HG03135 (cell line): Measurements from ENCODE around the gene CCND3.

Source experiments
- ATAC-seq: cut with Tn5 transposase; IDR thresholded peaks from one replicate; pipeline ENCODE4 v1.9.1; 2021; ENCODE audit warnings: mild to moderate bottlenecking, moderate library complexity; ENCODE audit not compliant: unreplicated experiment

Gene CCND3

DNA sequence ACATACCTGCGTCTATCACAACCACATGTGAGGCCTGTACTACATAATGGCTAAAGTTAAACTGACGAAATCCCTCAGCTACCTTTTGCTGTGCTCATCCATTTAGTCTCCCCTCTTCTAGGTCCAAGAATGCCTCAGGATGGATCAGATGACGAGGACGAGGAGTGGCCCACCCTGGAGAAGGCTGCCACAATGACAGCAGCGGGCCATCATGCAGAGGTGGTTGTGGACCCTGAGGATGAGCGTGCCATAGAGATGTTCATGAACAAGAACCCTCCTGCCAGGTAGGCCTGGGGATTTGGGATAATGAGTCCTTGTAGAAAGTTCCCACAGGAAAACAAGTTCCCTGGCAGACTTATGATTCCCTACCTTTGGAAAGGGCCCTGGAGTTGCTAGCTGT lies 14.4 kb downstream of the CCND3 start:
- no peak for ATAC-seq

DNA sequence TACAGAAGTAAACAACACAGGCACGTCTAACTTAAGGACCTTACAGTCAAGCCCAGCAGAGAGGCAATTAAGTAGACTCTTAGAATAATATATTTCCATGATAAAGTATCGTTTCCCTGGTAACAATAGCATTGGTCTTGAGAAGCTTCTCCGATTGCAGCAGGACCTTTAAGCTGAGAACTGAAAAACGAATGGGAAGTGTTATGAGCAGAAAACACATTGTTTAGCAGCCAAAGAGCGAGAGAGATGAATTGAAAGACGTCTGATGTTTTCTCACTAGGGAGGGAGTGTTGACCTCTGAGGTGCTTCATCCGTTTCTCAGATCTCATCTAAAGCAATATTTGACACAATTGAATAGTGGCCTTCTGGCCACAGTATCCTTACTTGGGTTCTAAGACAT lies 19.5 kb downstream of the CCND3 start:
- no peak for ATAC-seq

DNA sequence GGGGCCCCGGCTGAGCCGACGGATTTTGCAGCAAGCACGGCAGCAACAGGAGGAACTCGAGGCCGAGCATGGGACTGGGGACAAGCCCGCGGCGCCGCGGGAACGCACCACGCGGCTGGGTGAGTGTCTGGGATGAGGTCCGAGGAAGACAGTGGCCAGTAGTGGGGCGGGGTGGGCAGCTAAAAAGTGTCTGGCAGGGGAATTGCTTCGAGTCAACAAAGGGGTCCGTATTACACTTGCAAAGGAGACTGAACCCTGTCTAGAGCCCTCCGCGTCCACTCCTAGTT lies 20.0 kb downstream of the CCND3 start:
- ATAC-seq: no peak

DNA sequence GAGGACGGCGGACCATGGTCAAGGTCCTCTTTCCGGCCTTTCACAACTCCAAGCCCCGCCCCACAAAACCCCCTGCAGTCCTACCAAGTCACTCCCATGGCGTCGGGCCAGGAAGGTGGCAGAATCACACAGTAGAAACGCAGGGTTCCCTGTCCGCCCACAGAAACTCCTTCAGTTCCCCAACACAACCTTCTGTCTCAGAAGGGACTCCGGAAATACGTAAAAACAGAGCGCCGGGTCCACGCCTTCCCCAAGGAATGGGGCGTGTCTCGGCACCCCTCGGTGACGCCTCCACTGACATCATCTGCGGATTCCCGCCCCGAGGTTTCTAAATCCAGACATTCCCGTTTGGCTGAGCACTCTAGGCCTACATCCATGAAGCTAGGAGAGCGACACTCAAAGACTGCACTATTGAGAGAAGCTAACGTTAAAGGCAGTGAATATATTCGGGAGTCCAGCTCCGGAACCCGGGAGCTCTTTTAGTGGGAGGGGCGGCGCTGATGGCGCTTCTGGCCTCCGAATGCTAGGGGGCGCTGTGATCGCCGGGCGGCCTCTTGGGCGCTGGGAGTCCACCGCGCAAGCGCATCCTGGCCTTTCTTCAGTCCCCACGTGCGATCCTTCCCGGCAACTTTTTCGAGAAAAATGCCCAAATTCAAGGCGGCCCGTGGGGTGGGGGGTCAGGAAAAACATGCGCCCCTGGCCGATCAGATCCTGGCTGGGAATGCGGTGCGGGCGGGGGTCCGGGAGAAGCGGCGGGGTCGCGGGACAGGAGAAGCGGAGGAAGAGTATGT lies 20.5 kb downstream of the CCND3 start, which contains the start of the genes BYSL and MED20:
TSS of gene BYSL (plus strand) at position 579 of the 791 bp plus-strand sequence. CDS start at position 643, 64 bp downstream.
TSS of gene MED20 (minus strand) at position 219 of the 791 bp plus-strand sequence. CDS start at position 98, 121 bp downstream.
- peak; percentile 85 for ATAC-seq

DNA sequence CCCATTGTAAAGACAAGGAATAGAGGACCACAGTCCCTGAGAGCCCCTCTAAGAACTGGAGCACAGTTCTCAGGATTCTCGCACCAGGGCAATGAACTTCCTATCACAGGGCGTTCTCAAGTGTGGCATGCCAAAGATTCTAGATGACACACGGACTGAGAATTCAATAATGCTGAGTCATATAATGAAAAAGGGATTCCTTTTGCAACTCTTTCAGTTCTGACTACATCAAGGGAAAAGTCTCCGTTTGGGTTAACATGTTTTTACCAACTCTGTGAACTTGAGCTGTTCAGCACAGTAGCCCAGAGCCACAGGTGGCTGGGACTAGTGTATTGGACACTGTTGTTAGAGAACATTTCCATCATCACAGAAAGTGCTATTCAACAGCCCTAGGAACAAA lies 24.1 kb downstream of the CCND3 start:
- ATAC-seq: no peak

DNA sequence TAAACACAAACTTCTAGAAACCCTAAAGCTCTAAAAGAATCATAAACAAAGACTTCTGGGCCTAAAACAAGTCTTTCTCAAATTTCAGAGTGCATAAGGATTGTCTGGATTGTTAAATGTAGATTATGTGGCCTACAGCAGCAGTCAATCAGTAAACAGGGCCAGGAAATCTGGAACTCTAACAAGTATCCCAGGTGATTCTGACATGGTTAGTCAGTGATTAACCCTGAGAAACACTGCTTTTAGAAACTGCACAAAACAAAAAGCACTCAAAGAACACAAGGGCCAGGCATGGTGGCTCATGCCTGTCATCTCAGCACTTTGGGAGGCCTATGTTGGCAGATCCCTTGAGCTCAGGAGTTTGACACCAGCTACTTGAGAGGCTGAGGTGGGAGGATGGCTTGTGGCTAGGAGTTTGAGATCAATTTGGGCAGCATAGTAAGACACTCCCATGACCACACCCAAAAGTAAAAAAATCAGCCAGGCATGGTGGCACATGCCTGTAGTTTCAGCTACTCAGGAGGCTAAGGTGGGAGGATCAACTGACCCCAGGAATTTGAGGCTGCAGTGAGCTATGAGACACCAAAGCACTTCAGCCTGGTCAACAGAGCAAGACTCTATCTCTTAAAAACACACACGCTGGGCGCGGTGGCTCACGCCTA lies 26.6 kb downstream of the CCND3 start:
- no peak for ATAC-seq

DNA sequence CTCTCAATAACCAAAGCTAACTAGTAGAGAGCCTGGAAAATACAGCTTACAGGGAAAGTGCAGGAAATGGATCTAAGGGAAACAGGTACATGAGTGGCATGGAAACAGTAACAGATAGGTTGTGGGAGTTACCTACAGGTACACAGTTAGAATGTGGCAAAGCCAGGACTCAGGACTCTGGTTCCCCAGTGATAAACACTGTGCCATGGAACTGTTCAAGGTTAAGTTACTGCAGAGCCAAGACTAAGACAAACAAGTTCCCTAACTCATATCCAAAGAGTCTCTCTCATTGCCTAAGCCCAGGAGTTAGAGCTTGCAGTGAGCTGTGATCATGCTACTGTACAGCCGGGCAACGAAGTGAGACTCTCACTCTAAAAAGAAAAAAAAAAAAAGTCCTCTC lies 27.3 kb downstream of the CCND3 start:
- no peak for ATAC-seq

DNA sequence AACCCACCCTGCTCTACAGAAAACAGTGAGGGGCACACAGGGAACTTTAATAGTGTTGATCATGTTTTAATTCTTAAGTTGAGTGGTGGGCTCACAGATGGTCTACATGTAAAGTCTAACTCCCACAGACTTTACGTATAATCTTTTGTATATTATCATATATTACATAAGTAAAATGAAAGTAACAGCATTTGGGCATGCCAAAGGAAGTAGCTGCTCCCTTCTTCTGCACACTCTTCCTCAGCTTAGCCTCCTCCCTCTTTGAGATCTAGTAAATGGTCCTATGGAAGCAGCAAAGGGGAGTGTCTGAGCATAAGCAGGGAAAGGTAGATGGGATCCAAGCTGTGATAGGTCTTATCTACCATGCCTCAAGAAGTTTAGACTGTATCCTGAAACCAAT lies 31.9 kb downstream of the CCND3 start:
- ATAC-seq: no peak

DNA sequence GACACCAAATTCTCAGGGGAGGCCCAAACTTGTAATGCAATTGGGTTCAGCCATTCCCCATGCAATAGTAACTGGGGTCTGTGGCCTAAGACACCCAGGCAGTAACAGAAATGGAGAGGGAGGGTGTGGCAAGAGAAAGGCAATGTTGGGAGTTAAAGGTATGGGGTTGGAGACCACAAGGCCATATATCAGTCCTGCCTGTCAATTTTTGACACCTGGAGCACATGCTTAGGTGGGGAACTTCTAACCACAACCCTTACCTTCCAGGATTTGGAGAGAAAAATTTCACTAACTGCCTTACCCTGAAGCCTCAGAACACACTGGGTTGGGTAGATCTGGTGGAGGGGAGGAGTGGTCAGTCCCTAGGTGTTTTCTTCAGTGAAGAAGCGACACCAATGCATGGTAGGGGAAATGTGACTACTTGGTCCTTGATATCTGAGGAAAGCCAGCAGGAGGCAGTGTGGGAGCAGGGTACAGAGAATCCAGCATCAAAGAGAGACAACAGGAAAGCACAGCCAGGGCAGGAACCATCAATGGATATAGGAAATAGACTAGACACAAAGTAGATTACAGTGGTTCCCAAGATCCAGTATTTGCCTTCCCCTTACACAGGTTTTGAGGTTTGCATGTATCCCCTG lies 39.6 kb downstream of the CCND3 start:
- no peak for ATAC-seq

DNA sequence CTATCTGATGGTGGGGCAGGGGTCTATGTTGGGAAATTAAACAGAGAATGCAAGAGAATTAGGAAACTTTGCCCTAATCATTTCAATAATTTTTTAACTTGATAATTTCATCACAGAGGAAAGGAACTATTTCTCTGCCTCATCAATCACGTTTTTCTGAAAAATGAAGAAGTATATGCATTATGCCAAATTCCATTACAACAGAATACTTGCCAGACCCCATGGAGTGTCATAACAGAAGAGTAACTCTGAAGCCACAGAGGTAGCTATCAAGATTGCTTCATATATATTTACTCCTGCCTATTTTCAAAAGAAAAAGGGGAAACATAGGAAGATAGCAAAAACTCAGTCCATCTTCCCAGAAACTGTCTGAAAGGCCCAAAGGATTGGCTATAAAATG lies 40.7 kb downstream of the CCND3 start:
- ATAC-seq: no peak

DNA sequence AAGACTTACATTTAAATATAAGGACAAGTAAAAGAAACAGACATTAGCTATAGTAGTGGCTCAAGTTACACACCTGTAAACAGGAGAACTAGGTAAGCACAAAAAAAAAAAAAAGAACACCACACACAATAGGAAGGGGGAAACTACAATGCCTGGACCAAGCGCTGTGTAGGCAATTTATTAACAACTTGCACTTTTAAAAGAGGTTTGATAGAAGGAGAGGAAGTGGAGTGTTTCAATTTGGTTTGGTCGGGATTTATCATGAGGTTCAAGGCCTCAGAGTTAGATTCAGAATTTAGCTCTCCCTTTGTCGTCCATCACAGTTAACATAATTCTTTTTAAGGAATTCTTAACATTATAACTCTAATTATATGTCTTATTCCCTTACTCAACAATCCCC lies 45.3 kb downstream of the CCND3 start:
- ATAC-seq: no peak

DNA sequence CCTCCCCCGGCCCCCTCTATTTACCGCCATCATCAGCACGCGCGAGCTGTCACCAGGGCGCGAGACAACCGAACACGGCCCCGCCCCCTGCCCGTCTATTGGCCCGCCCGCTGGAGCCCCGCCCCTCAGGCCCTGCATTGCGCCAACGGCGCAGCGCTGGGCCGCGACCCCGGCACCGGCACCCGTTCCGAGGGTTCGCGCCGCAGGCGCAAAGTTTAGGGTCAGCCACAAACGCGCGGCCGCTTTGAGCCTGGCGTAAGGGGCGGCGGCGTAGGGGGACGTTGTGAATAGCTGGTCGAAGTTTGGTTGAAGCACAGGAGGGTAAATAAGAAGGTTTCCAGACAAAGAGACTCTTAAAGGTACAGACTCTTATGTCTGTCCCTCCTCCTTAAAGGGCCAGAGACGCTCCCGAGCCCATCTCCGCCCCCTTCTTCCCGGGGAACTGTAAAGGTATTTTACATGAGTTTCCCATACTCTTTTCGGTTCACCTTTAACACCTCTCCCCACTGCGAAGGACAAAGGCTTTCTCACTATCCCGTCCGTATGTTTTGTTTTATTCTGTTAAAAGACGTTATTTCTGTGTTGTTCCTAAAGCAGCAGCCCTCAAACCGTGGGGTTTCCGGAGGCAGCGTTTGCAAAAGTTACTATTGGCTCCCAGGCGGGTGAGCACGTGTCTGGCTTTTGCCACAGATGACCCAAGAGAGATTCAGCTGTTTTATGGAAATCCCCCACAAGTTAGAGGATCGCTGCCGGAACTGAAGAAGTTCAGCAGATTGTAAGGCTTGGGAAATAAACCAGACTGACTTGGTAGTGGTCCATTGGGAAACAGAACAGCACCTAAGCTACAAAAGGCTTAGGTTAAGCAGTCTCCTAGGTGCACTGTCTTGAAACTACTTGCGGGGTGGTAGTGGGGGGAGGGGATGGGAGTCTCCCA lies 46.0 kb downstream of the CCND3 start, which contains the start of gene USP49:
TSS of gene USP49 (minus strand) at position 76 of the 934 bp plus-strand sequence. CDS start 88,392 bp downstream, outside the sequence.
- ATAC-seq: peak; percentile 74

DNA sequence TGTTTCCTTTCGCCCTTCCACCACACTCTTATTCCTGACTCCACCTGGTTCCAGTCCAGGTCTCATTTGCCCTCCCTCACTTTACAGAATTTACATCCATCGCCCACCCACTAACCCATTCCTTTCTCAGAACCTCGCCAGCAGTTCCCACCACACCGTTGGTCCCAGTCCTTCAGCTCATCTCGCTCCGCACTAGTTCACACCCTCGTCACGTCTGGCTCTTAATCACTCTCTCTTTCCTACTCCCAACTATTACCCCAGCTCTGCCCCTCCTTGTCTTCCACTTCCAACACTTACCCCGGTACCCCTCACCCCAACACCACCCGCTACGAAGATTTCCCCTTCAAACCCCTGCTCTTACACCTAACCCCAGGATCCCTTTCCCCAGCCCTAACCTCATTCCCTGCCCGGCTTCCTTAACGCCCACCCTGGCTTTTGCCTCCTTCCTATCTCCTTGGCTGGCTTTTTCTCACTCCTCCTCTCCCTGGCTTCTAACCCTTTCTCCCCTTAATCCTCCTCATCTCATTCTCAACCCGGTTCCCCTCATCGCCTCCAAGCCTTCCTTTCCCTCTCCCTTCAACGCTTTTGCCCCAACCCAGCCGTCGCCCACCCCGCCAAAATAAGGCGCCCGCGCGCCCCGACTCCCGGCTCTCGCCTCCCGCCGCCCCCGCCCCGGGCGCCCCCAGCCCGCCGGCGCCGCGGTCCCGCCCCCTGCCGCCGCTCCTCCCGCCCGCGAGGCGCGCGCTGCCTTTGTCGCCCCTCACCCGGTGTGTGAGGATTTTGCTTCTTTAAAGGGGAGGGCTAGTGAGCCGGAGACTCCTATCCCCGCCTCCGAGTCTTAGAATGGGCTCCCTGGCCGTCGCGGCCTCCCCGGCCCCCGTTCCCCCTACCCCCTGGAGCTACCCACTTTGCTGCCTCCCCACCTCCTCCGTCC lies 47.0 kb downstream of the CCND3 start:
- ATAC-seq: peak; percentile 36

DNA sequence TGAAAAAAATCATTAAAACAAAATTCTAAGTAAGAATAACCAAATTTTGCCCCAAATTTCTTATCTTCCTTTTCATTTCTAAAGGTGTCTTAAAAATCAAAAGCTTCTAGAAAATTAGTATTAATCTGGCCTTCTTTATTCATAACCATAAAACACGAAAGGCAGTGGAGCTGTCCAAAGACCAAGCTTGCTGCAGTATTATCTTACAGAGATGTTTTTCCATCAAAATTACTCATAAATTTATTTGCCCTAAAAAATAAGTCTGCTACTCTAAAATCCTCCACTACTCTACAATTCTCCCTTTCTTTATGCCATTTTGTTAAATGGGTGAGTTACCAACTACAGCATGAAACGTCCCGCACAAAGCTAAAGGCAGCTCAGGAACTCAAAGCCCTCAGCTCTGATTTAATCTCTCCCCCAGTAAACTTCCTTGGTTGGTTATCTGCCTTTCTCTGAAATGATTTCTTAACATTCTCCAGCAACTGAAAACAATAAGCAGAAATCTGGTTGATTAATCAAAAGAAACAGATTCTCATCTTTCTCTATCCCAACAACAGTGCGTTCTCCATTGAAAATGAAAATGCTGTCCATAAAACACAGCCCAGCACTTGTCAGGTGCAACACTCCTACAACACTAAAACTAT lies 48.6 kb downstream of the CCND3 start:
- no peak for ATAC-seq

DNA sequence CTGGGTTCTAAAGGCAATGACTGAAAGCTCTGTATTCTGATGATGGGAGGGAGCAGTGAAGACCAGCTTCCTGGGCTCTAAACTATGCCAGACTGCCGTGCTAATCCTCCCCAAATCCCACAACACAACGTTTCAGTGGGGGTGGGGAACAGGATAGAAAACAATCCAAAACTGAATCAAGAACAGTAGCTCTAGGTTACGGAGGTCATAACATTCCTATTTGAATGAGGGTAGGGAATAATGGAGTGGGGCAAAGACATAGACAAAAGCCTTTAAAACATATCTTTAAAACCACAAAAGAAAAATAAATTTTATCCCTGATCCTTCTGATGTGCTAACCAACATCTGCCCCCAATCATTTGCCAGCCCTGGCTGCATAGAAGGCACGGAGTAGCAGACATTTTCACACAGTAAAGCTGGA lies 54.3 kb downstream of the CCND3 start:
- ATAC-seq: no peak

DNA sequence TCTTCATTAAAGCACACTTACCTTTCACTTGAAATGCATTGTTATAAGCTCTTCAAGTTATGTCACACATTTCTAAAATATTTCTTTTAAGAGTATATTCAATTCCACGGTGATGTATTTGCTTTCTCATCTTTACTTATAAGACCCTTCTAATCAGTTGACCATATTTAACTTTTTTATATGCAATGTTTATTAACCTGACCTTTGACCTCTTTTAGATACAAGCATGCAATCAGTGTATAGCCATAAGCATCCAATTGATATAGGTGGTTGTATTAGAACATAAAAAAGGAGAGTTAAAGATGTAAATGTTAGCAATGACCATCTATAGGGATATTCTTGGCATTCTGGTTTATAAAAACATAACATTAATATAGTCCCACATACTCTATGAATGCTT lies 55.7 kb downstream of the CCND3 start:
- ATAC-seq: no peak

DNA sequence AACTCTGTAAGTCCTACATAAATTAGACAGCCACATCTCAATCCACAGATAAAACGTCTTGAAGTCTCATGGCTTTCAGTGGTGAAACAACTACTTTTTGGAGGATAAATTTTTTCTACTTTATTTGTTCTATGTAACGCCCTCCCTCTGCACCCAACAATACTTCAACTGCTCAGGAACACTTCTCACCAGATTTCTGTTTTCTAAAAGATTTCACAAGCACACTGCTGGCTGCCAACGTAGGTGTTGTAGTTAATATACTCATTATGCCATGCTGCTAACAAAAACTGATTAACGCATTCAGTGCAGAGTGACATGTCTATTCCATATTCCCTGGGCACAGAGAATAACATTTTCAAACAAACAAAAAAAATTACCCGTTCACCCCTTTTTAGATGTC lies 56.7 kb downstream of the CCND3 start:
- ATAC-seq: no peak
